Left colon (tissue), 2 donors: ENCODE results near the gene HSD17B12. TPM values are rescaled to one million over a fixed set of nuclear protein-coding genes. Genes with fewer than 3 reads are reported as not detected.
"Not testable (repeated sequence)": the region's sequence is repeated elsewhere in the genome, so short reads cannot be mapped to it uniquely, and the experiment has no call there.

Experiments
- ATAC-seq: fragments of 200-7000 bp; cut with Tn5 transposase; one replicate; pipeline ENCODE4 v1.9.1; 2020; ENCODE audit warnings: mild to moderate bottlenecking, moderate library complexity
- DNase-seq, 2 donors: peaks; one replicate each; pipeline ENCODE4 v3.0.0-alpha.2; 2020
- intact Hi-C, 2 donors: fragments of 100-400 bp; cut with DNase I in 1 of 2; cut with micrococcal nuclease in 1 of 2; formaldehyde crosslinking; loops; one replicate each; pipeline versions ENCODE4 v1.11.2 to v1.14.0; 2022; cut with DNase I, micrococcal nuclease
- long read RNA-seq: library from polyadenylated mRNA; unstranded; transcript quantifications from one replicate; pipeline ENCODE4 v2.0.0, GENCODE V29; 2021
- total RNA-seq, 2 donors: library from RNA; stranded (reverse); fragmentation: NEBNext Ultra II Directional; extraction: Animal tissue kit (Norgen Biotek cat#: 25700); gene quantifications; one replicate each; pipeline ENCODE4 v1.2.1, GENCODE V29; 2021
- donor health status: DM: no; HTN: no; CAD: no.
- donor health status: DM: yes; HTN: yes; CAD: no.

Gene HSD17B12
- total RNA-seq, result 100 to 1,000 TPM; 122 to 139 TPM
- long read RNA-seq, full-length matches to known transcripts, result 196 of 227 reads
- long read RNA-seq, partial matches to known transcripts, result 14 of 227 reads
- long read RNA-seq, other reads (novel, unspliced or antisense), result 17 of 227 reads

- ATAC-seq (peak; percentile 95), DNase-seq (peak; percentile 99 to 100)
- intact Hi-C loops, result no loop called here
Measured at GRCh38 chr11:43680521-43681400, at the start of gene HSD17B12. Gene HSD17B12, plus strand, starts transcription at chr11:43680738. Its CDS starts 90 bp downstream, at chr11:43680828.

- no peak for DNase-seq
- intact Hi-C loops, result no loop called here
- ATAC-seq, result no peak
Measured at GRCh38 chr11:43631732-43632131, 48.8 kb upstream of the HSD17B12 start.

GRCh38 chr11:43632181-43632580, 48.4 kb upstream of the HSD17B12 start:
- ATAC-seq, result no peak
- intact Hi-C loops, result no loop called here
- DNase-seq, result no peak

- intact Hi-C loops, result no loop called here
- DNase-seq (no peak), ATAC-seq (no peak)
Measured at GRCh38 chr11:43638717-43639116, 41.8 kb upstream of the HSD17B12 start.

GRCh38 chr11:43639224-43639623, 41.3 kb upstream of the HSD17B12 start:
- no peak for ATAC-seq
- intact Hi-C loops, result no loop called here
- no peak for DNase-seq

- ATAC-seq (no peak), DNase-seq (no peak)
- intact Hi-C loops, result no loop called here
Measured at GRCh38 chr11:43639920-43640319, 40.6 kb upstream of the HSD17B12 start.

- ATAC-seq (peak; percentile 100), DNase-seq (peak; percentile 84 to 90)
- intact Hi-C loops, result no loop called here
Measured at GRCh38 chr11:43643898-43644620, 36.5 kb upstream of the HSD17B12 start.

- intact Hi-C loops, result no loop called here
Measured at GRCh38 chr11:43644621-43645299, 35.8 kb upstream of the HSD17B12 start.

GRCh38 chr11:43646767-43647166, 33.8 kb upstream of the HSD17B12 start:
- ATAC-seq (no peak), DNase-seq (no peak)
- intact Hi-C loops, result no loop called here

More at GRCh38 chr11:43644621-43645299, 35.8 kb upstream of the HSD17B12 start:
- peak; percentile 57 for ATAC-seq
- DNase-seq, result no peak

GRCh38 chr11:43648888-43649287, 31.6 kb upstream of the HSD17B12 start:
- intact Hi-C loops, result no loop called here
- ATAC-seq, result no peak
- DNase-seq, result no peak

- intact Hi-C loops, result no loop called here
- ATAC-seq (peak; percentile 64), DNase-seq (no peak)
Measured at GRCh38 chr11:43649501-43649900, 31.0 kb upstream of the HSD17B12 start.

- DNase-seq, result no peak
- ATAC-seq, result peak; percentile 5
- intact Hi-C loops, result no loop called here
Measured at GRCh38 chr11:43649921-43650320, 30.6 kb upstream of the HSD17B12 start.

- DNase-seq, ATAC-seq, intact Hi-C loops: not testable (repeated sequence)
Measured at GRCh38 chr11:43663018-43663417, 17.5 kb upstream of the HSD17B12 start.

- DNase-seq (no peak), ATAC-seq (no peak)
- intact Hi-C loops, result no loop called here
Measured at GRCh38 chr11:43664295-43664694, 16.2 kb upstream of the HSD17B12 start.

GRCh38 chr11:43671284-43671683, 9.3 kb upstream of the HSD17B12 start:
- ATAC-seq, DNase-seq, intact Hi-C loops: not testable (repeated sequence)

GRCh38 chr11:43674560-43674959, 6.0 kb upstream of the HSD17B12 start:
- no peak for ATAC-seq
- no peak for DNase-seq
- intact Hi-C loops, result no loop called here

GRCh38 chr11:43676933-43677332, 3.6 kb upstream of the HSD17B12 start:
- intact Hi-C loops, result no loop called here
- ATAC-seq, result no peak
- DNase-seq, result no peak

GRCh38 chr11:43681401-43681942, 934 bp downstream of the HSD17B12 start:
- DNase-seq (no peak), ATAC-seq (no peak)
- intact Hi-C loops, result no loop called here

- intact Hi-C loops, ATAC-seq: not testable (repeated sequence)
- peak in 1 of 2 donors; percentile 10 for DNase-seq
Measured at GRCh38 chr11:43682081-43682480, 1.5 kb downstream of the HSD17B12 start.
